Kidney epithelial cell (primary cell): ENCODE results near the gene SLC39A9. TPM values are rescaled to one million over a fixed set of nuclear protein-coding genes. Genes with fewer than 3 reads are reported as not detected.

Experiments
- DNase-seq: peaks from one replicate; pipeline ENCODE4 v3.0.0-alpha.2; 2010; ENCODE audit warnings: low read depth
- H3K27me3 ChIP-seq: 2 replicates; pipeline ENCODE4 v1.6.0; 2011; ENCODE audit warnings: low read length; ENCODE audit not compliant: control insufficient read depth, insufficient read depth
- H3K36me3 ChIP-seq: 2 replicates; pipeline ENCODE4 v1.5.1; 2011; ENCODE audit warnings: low read length; ENCODE audit not compliant: control insufficient read depth, insufficient read depth
- H3K4me3 ChIP-seq: 2 replicates; pipeline ENCODE4 v1.5.1; 2011; ENCODE audit warnings: low read depth, mild to moderate bottlenecking, control low read depth, low read length
- total RNA-seq: library from RNA; depleted of rRNA; stranded (reverse); fragments of >200 nt; gene quantifications from 2 replicates; pipeline ENCODE4 v1.2.3, GENCODE V29; 2015
- TF ChIP-seq, protein P1 (sequence below): IDR thresholded peaks from 2 replicates; pipeline ENCODE4 v1.5.1; 2011; ENCODE audit warnings: mild to moderate bottlenecking, moderate library complexity, low read length, control low read depth, inconsistent platforms; ENCODE audit not compliant: insufficient read depth, poor library complexity, severe bottlenecking

The SLC39A9 gene, protein sequence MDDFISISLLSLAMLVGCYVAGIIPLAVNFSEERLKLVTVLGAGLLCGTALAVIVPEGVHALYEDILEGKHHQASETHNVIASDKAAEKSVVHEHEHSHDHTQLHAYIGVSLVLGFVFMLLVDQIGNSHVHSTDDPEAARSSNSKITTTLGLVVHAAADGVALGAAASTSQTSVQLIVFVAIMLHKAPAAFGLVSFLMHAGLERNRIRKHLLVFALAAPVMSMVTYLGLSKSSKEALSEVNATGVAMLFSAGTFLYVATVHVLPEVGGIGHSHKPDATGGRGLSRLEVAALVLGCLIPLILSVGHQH
- total RNA-seq = 82.8 and 86.3 TPM in 2 replicates

DNA sequence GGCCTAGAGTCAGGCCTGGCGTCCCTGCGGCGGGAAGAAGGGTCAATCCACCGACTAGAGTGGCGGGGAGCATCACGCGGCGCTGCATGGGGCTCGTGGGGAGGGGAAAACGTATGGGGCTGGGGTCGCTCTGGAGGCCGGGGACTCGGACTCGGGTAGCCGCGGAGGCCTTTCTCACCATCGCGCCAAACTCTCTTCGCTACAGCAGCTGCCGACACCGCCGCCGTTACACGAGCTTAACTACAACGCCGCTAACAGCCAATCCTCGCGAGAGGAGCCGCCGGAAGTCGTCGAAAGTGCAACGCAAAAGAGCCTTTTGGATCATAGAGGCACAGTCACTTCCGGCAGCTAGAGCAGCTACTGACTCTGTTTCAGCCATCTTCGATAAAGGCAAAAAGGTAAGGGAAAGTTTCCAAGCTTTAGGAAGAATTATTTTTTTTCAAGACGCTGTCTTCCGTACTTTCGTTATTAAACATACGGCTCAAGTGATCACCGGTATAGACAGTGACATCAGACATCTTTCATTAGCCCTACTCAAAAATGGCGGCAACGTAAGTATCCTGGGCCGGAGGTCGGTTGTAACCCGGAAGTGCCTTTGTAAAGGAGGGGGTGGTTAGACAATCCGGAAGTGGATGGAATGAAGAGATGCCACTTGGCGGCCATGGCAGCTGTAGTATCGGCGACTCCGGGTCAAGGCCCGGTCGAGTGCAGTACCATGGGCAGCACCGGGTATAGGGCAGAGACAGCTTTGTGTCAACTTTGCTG lies at the start of gene SLC39A9, which contains the start of gene ERH:
SLC39A9 (plus strand) TSS at position 640 of the 765 bp plus-strand sequence. CDS start 678 bp downstream, outside the sequence.
ERH (minus strand) TSS at position 247 of the 765 bp plus-strand sequence; CDS start at position 181, 66 bp downstream.
- TF ChIP-seq, protein P1, sequence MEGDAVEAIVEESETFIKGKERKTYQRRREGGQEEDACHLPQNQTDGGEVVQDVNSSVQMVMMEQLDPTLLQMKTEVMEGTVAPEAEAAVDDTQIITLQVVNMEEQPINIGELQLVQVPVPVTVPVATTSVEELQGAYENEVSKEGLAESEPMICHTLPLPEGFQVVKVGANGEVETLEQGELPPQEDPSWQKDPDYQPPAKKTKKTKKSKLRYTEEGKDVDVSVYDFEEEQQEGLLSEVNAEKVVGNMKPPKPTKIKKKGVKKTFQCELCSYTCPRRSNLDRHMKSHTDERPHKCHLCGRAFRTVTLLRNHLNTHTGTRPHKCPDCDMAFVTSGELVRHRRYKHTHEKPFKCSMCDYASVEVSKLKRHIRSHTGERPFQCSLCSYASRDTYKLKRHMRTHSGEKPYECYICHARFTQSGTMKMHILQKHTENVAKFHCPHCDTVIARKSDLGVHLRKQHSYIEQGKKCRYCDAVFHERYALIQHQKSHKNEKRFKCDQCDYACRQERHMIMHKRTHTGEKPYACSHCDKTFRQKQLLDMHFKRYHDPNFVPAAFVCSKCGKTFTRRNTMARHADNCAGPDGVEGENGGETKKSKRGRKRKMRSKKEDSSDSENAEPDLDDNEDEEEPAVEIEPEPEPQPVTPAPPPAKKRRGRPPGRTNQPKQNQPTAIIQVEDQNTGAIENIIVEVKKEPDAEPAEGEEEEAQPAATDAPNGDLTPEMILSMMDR = no peak

DNA sequence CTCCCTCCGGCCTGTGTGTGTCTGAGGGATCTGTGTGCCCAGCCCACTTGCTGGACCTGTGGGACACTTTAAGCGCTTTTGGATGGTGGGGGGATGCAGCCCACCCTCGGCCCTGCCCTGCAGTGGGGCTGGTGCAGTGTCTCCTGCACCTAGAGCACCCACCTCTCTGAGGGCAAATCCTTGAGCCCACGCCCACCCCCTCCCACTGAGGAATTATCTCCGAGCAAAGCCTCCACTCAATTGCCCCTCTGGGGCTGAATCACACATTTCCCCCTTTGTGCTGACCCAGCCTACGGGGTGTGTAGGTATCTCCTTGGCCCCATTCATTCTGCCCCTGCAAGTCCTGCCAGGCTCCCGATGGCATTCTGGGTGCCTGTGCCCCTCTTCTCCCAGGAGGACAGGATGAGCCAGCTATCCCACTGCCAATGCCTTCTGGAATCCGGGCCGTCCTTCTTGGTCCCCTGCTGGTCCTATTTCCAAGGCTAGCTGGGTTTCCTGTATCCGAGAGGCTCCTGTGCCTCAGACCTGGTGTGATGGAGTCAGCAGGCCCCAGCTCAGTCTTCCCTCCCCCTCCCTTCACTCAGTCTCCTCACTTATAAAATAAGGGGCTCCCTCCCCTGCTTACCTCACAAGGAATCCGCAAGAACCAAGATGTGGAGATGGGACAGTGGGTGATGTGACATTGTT lies 49.3 kb upstream of the SLC39A9 start:
- no peak overlapping the region for H3K4me3 ChIP-seq
- H3K36me3 ChIP-seq = no peaks in the 10 kb centered on the region
- H3K27me3 ChIP-seq = peaks cover 2% of the 10 kb centered on the region
- no peak for DNase-seq
- TF ChIP-seq, protein P1 = no peak

More for the DNA sequence above, at the start of gene SLC39A9, which contains the start of gene ERH:
- peak; percentile 92 for DNase-seq
- peak within 1 kb of the TSS; percentile 73 for H3K4me3 ChIP-seq
- no peaks in the 10 kb centered on the region for H3K27me3 ChIP-seq
- H3K36me3 ChIP-seq = no peaks in the 10 kb centered on the region

DNA sequence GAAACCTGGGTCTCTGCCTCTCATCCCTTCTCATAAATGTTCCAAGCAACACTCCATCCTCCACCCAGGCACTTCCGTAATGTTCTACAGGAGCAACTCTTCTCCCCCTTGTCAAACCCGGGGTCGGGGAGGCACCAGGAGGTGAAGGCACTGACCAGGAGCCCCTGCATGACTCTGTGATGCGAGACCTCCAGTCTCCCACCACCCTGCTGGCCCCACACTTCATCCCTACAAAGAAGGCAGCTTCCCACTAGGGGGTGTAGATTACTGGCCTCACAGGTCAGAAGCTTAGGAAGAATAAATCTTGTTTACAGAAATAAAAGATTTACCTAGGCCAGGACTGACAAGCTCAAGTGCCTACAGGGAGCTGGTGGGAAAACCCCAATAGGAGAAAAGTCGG lies 47.6 kb upstream of the SLC39A9 start:
- H3K36me3 ChIP-seq = no peaks in the 10 kb centered on the region
- no peak overlapping the region for H3K4me3 ChIP-seq
- DNase-seq = no peak
- TF ChIP-seq, protein P1 = no peak
- peaks cover 2% of the 10 kb centered on the region for H3K27me3 ChIP-seq

DNA sequence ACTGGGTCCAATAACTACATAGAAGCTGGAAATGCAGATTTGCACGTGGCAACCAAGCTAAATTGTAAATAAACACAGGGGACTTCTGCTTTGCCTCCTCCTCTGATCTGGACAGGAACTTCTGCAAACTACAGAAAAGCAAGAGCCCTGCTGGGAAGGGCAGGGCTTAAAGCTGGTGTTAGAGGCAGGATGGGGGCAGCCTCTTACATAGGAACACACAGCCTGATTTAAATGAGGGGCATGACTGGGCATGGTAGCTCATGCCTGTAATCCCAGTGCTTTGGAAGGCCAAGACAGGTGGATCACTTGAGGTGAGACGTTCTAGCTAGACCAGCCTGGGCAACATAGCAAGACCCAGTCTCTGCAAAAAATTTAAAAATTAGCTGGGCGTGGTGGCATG lies 47.1 kb upstream of the SLC39A9 start:
- TF ChIP-seq, protein P1 = no peak
- peaks cover 2% of the 10 kb centered on the region for H3K27me3 ChIP-seq
- DNase-seq = no peak
- H3K4me3 ChIP-seq = no peak overlapping the region
- H3K36me3 ChIP-seq = no peaks in the 10 kb centered on the region

DNA sequence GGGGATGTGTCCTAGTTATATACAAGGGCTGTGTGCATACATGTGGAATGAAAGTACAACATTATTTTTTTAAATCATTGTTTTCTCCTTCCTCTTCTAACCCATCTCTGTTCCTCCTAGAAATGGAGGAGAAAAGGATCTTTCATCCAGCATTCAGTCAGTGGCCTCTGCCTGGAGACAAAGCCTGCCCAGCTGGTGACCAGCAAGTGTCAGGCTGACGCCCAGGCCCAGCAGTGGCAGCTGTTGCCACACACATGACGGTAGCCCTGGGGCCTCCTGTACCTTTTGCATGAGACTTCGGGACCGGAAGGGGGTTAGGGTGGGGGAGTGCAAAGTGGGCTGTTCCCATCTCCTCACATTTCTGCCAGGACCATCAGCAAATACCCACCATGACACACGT lies 46.6 kb upstream of the SLC39A9 start:
- Histone ChIP-seq H3K27me3 (peaks cover 2% of the 10 kb centered on the region), H3K36me3 (no peaks in the 10 kb centered on the region), H3K4me3 (no peak overlapping the region)
- TF ChIP-seq, protein P1 = no peak
- no peak for DNase-seq
